GOT3 (cell line): ENCODE data around the gene LRRC46.

Experiments
- DNase-seq: peaks from one replicate; lab custom pipeline; 2025; ENCODE audit warnings: mixed read lengths; lab: John Stamatoyannopoulos, UW

Gene LRRC46

GRCh38 chr17:47851764-47852112, 20.3 kb downstream of the LRRC46 start:
- no peak for DNase-seq

GRCh38 chr17:47852113-47852949, 20.9 kb downstream of the LRRC46 start:
- no peak for DNase-seq

- no peak for DNase-seq
Observed at GRCh38 chr17:47853616-47854015, 22.1 kb downstream of the LRRC46 start.

- DNase-seq: no peak
Observed at GRCh38 chr17:47855737-47856136, 24.3 kb downstream of the LRRC46 start.

GRCh38 chr17:47856830-47857229, 25.4 kb downstream of the LRRC46 start:
- DNase-seq: no peak

GRCh38 chr17:47857551-47858455, 26.3 kb downstream of the LRRC46 start:
- no peak for DNase-seq

- no peak for DNase-seq
Observed at GRCh38 chr17:47860386-47860785, 28.9 kb downstream of the LRRC46 start.

- no peak for DNase-seq
Observed at GRCh38 chr17:47862621-47863440, 31.4 kb downstream of the LRRC46 start.

GRCh38 chr17:47864791-47865216, 33.3 kb downstream of the LRRC46 start:
- DNase-seq: no peak

- DNase-seq: no peak
Observed at GRCh38 chr17:47866941-47867340, 35.5 kb downstream of the LRRC46 start.

GRCh38 chr17:47867813-47868533, 36.5 kb downstream of the LRRC46 start:
- DNase-seq: no peak

- no peak for DNase-seq
Observed at GRCh38 chr17:47869114-47869513, 37.6 kb downstream of the LRRC46 start.

GRCh38 chr17:47870056-47870455, 38.6 kb downstream of the LRRC46 start:
- DNase-seq: no peak

GRCh38 chr17:47871048-47871447, 39.6 kb downstream of the LRRC46 start:
- no peak for DNase-seq

GRCh38 chr17:47872019-47872650, 40.7 kb downstream of the LRRC46 start:
- DNase-seq: no peak

- no peak for DNase-seq
Observed at GRCh38 chr17:47872651-47873161, 41.2 kb downstream of the LRRC46 start.

- DNase-seq: no peak
Observed at GRCh38 chr17:47873200-47874090, 42.0 kb downstream of the LRRC46 start.

GRCh38 chr17:47875011-47875985, 43.8 kb downstream of the LRRC46 start:
- DNase-seq: no peak
